Measurements from ENCODE around the gene BBX.

Gene BBX

DNA sequence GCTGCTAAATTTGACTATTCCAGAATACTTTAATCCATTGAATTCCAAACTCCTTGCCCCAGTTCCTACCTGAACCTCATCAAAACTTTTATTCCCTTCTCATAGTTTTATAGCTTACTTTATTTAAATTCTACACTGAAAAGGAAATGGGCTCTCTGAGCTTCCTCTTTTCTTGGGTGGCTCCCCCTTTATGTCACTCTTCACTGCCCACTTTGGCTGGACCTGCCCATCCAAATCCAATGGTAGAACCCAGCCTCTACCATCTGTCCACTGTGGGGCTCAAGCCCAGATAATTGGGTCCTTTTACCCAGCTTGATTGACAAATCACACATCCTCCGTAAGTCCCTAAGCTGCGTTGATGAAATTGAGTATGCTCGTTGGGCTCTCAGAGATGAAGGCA is 216.5 kb downstream of the BBX start:
- Histone ChIP-seq H3K4me1 (peaks cover 5% of the 10 kb centered on the region), H3K36me3 (ENCODE audit: control insufficient read depth, insufficient read depth, low read length) (no peaks in the 10 kb centered on the region), H3K4me3 (ENCODE audit: low read depth, low read length) (no peak overlapping the region), H2AFZ (no peak overlapping the region), H3K79me2 (no peaks in the 10 kb centered on the region), H3K27me3 (ENCODE audit: control insufficient read depth, insufficient read depth, low read length) (no peaks in the 10 kb centered on the region), H3K9ac (no peak overlapping the region), H3K27ac (no peak overlapping the region), H3K9me3 (ENCODE audit: control insufficient read depth, low read length) (no peaks in the 10 kb centered on the region), H3K4me2 (ENCODE audit: low read length) (no peak overlapping the region)
- TF ChIP-seq, protein P1, sequence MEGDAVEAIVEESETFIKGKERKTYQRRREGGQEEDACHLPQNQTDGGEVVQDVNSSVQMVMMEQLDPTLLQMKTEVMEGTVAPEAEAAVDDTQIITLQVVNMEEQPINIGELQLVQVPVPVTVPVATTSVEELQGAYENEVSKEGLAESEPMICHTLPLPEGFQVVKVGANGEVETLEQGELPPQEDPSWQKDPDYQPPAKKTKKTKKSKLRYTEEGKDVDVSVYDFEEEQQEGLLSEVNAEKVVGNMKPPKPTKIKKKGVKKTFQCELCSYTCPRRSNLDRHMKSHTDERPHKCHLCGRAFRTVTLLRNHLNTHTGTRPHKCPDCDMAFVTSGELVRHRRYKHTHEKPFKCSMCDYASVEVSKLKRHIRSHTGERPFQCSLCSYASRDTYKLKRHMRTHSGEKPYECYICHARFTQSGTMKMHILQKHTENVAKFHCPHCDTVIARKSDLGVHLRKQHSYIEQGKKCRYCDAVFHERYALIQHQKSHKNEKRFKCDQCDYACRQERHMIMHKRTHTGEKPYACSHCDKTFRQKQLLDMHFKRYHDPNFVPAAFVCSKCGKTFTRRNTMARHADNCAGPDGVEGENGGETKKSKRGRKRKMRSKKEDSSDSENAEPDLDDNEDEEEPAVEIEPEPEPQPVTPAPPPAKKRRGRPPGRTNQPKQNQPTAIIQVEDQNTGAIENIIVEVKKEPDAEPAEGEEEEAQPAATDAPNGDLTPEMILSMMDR (IDR thresholded peaks at IDR 0.05), result no peak

DNA sequence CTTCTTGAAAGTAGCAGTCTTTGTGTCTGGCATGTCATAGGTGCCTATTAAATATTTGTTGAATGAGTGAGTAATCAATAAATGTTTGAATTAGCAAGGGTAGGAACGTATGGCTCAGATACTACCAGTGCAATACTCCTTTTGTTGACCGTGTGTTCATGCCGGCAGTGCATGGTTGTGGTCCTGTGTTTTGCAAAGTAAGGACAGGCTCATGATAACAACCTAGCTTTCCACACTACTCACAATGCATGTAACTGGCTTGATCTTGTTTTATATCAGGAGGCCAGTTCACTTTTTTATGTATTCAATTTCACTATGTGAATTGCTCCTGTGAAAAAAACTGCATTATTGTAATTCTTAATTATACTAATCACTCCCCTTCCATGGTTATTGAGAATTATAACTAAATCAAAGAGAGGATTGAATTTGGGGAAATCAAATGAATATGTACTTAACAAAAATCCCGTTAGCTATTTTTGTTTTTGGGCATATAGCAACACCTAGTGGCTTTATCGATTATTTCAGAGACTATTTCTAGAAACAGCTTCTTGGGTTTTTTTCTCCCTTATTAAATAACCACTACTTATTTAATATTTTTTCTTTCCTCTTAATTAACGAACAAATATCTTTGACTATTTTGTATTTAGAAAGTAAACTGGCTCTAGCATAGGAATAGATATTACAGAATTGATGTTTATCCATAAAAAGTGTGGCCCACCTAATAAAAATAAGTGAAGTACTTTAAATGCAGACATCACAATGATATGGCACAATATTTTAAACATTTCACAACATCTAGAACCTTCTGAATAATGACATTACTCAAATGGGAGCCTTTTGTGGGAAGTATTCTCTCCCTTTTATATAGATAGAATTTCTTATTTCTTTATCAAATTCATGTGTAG is 218.5 kb downstream of the BBX start:
- H3K4me2 ChIP-seq (ENCODE audit: low read length), result no peak overlapping the region
- TF ChIP-seq, protein P1 (IDR thresholded peaks at IDR 0.05), result peak; percentile 50
- H3K36me3 ChIP-seq (ENCODE audit: control insufficient read depth, insufficient read depth, low read length), result no peaks in the 10 kb centered on the region
- no peak overlapping the region for H3K4me3 ChIP-seq (ENCODE audit: low read depth, low read length)
- H3K27ac ChIP-seq, result no peak overlapping the region
- H3K9me3 ChIP-seq (ENCODE audit: control insufficient read depth, low read length), result no peaks in the 10 kb centered on the region
- no peak overlapping the region for H3K9ac ChIP-seq
- H2AFZ ChIP-seq, result no peak overlapping the region
- H3K4me1 ChIP-seq, result peaks cover 5% of the 10 kb centered on the region
- no peaks in the 10 kb centered on the region for H3K79me2 ChIP-seq
- H3K27me3 ChIP-seq (ENCODE audit: control insufficient read depth, insufficient read depth, low read length), result no peaks in the 10 kb centered on the region

DNA sequence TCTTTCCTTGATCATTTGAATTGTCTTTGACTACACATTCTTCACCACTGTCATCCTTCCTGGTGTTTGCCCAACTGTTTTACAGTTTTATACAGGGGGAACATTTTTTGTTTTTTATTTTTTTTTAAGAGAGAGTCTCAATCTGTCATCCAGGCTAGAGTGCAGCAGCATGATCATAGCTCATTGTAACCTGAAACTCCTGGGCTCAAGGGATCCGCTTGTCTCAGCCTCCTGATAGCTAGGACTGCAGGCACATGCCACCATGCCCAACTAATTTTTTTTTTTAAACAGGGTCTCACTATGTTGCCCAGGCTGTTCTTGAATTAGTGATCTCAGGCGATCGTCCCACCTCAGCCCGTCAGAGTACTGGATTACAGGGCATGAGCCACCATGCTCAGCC is 222.6 kb downstream of the BBX start:
- H3K27me3 ChIP-seq (ENCODE audit: control insufficient read depth, insufficient read depth, low read length), result no peaks in the 10 kb centered on the region
- H3K36me3 ChIP-seq (ENCODE audit: control insufficient read depth, insufficient read depth, low read length), result no peaks in the 10 kb centered on the region
- H3K79me2 ChIP-seq, result no peaks in the 10 kb centered on the region
- no peak overlapping the region for H3K9ac ChIP-seq
- peaks cover 3% of the 10 kb centered on the region for H3K4me1 ChIP-seq
- H2AFZ ChIP-seq, result no peak overlapping the region
- no peak overlapping the region for H3K27ac ChIP-seq
- no peak overlapping the region for H3K4me3 ChIP-seq (ENCODE audit: low read depth, low read length)
- TF ChIP-seq, protein P1 (IDR thresholded peaks at IDR 0.05), result no peak
- H3K9me3 ChIP-seq (ENCODE audit: control insufficient read depth, low read length), result no peaks in the 10 kb centered on the region
- H3K4me2 ChIP-seq (ENCODE audit: low read length), result no peak overlapping the region

DNA sequence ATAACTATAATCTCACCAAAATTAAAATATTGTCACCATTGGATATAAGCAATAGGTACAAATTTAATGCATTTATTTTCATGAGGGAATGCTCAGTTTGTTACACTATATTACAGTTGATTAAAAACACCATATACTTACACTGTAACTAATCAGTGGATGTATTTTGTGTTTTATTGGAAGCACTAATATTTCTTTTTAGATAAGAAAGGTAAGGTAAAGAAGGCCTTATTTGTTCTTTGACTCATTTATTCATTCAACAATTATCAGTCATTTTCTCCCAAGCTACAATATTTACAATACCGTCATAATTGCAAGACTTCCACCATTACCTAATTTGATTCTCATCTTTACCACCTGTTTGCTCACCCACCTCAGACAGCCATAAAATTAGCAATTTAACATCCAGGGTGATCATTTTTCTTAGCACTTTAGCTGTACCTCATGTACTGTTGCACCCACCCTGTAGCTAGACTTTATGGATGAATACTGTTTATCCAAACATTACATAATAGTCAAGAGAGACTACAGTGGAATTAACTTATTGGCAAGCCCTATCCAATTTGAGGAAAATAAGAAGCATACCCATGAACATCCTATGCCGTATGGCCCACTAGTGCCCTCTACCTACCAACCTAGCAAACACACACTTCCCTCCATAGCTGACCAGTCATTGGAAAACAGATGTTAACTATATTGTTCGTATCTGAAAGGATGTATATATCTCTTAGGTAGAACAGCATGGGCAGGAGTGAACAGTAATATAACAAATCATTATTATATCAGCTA is 229.6 kb downstream of the BBX start:
- Histone ChIP-seq H3K4me2 (ENCODE audit: low read length) (no peak overlapping the region), H3K36me3 (ENCODE audit: control insufficient read depth, insufficient read depth, low read length) (no peaks in the 10 kb centered on the region), H3K4me1 (no peaks in the 10 kb centered on the region), H3K9me3 (ENCODE audit: control insufficient read depth, low read length) (no peaks in the 10 kb centered on the region), H3K27ac (no peak overlapping the region), H3K27me3 (ENCODE audit: control insufficient read depth, insufficient read depth, low read length) (no peaks in the 10 kb centered on the region), H3K4me3 (ENCODE audit: low read depth, low read length) (no peak overlapping the region), H3K79me2 (peaks cover 4% of the 10 kb centered on the region), H2AFZ (no peak overlapping the region), H3K9ac (no peak overlapping the region)
- TF ChIP-seq, protein P1 (IDR thresholded peaks at IDR 0.05), result peak; percentile 26
